ENCODE data around the gene DNAH9.
"Not testable (repeated sequence)": the region's sequence is repeated elsewhere in the genome, so short reads cannot be mapped to it uniquely, and the experiment has no call there.

DNAH9 gene

DNA sequence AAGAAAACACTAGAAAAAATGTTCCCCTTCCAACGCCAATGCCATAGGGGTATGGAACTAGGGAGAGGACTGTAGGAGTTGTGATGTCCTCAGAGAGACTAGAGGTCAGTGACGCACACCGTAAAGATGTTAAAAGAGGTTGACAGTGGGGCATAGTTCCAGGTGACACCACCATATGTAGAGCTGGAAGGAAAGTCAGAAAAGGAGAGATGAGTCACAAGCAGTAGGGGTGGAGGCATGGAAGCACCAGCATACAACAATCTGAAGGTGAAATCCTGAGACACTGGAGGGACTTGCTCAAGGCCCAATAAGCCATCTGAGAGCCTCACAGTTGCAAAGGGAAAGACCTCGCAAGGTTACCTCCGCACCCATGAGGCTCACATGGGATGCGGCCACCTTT, 323.0 kb downstream of the DNAH9 start:
- no peak for DNase-seq (ENCODE audit: low read depth)

DNA sequence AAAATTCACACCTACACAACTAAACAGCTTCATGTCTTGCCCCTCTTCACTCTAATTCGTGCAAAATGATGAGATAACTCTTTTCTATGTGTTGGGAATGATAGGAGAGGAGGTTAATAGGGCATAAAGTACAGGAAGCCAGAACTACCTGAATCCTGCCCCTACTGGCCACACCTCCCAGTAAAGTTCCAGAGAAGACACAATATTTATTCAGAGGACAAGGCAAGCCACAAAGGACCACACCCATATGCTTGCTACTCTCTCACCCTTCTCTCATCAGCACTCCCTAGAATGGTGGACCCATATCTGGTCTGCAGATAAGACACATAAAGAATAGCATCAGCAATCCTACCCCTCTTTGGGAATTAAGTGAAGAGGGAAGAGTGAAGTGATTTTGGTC, 324.4 kb downstream of the DNAH9 start:
- DNase-seq (ENCODE audit: low read depth) = no peak

DNA sequence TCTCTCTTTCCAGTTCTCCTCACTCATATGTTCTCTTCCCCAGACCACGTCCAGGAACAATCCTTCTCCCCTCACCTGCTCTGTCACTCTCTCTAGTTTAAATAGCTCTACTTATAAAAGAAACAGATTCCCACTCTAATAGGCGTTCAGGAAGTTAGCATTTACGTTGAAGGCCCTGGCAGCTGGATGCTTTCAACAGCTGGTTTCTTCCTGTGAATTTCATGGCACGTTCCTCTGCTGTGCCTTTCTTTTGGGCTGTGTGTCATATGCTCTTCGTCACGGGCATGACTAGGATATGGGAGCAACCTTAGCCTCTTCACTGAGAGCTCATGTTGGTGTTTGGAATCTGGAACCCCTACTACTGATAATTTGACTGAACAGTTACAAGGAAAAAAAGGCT, 325.8 kb downstream of the DNAH9 start:
- DNase-seq (ENCODE audit: low read depth) = no peak

DNA sequence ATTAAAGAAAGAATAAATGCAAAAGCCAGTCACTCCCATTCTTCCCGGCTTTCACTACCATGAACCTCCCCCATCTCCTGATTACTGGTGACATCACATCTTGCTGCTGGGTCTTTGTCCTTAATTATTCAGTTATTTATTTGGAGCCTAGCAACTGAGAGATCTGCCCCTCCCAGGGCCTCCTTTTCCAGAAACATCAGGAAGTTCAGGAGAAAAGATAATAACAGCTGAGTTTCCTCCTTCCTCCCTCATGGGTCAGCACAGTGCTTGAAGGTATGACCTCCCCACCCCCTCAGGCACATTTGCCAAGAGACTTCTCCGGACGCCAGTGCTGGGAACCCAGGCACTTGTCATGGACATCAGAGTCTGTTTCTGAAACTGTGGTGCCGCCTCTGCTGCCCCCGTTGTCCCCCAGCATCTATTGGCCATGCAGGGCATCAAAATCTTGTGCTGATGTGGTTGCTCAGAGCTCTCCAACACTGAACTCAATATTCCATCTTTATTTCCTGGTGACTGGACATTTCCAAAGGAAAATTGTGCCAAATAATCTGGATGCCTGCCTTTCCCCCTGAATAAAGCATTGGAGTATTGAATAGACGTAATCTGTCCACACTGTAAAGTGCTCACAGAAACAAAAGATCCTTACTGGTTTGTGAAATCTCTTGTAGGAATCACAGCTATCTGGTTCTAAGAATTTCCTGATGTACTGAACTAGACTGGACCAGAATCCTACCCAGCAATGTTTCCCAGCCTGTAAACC, 327.2 kb downstream of the DNAH9 start:
- no peak for DNase-seq (ENCODE audit: low read depth)

DNA sequence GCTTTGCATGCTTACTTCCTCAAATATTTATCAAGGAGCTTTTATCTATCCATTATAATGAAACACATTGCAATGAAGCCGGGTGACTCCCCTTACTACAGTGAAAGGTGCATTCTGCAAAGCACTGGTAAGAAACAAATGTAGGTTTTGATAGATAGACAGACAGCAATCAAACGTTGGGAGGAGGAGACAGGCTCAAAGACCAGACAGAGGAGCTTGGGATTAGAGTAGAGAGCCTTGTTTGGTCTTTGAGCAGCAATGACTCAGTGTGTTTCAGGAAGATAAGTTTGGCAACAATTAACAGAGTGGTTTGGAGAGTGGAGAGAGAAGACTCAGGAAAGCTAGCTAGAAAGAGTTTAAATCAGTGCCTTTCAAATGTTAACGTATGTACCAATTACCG, 330.2 kb downstream of the DNAH9 start:
- DNase-seq (ENCODE audit: low read depth) = no peak

DNA sequence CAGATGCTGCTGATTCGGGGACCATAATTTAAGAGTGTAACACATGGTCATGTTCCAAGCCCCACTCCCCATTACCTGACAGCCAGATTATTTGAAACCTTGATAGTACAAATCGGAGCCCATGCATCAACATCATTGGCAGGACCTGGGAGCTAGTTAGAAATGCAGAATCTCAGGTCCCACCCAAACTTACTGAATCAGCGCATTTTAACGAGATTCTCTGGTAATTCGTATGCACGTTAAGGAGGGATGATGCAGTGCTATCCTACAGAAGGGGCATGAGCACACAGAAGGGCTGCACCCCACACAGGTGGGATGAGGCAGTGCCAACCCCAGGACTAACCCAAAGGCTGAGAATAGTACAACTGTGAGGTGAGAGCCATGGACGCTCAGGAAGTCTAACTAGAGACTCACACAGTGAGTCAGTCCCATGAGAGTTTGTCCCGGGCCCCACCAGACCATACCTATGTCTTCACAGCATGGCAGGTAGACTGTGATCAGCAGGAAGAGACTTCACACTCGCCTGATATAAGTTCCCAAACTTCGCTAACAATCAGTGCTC, 334.1 kb downstream of the DNAH9 start:
- DNase-seq (ENCODE audit: low read depth) = no peak

DNA sequence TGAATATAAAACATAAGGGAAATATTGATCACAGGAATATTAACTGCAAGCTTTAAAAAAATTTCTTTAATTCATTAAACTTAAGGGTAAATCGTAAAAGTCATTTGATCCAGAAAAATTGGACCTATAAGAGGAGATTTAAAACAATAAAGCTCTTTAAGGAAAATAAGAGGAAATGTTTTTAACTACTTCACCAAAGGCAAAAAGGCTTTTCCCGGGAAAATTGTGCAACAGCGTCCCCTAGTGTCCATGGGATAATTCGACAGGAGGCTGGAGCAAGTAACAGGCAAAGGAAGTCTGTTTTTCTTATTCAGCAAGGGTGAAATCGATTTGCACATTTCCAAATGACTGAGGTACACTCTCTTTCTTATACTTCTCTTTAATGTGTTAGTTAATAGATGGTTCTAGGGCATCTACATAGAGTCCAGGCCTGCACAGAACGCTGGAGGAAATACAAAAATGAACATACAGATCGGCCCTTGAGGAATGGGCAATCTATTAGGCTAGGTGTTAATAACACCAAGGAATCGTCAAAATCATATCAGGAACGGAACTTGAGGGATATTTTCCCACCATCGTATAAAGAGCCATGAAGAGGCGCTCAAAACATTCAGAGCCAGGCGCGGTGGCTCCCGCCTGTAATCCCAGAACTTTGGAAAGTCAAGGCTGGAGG, 337.6 kb downstream of the DNAH9 start:
- peak; percentile 22 for DNase-seq (ENCODE audit: low read depth)

DNA sequence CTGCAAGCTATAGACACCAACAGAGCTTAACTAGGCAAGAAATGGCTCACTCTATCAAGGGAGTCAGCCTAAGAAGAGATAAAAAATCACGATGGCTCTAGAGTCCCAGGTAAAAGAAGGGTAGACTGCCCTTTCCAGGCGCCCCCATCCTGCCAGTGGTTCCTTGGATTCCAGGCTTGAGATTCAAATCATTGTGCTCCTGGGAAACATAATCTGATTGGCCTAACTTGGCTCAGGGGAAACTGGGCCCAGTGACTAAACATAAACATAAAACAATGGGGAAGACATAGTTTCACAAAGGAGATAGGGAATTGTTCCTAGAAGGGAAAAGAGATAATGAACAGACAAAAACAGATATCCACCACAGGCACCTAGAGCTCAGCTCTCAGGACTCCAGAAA, 342.6 kb downstream of the DNAH9 start:
- DNase-seq (ENCODE audit: low read depth) = no peak

DNA sequence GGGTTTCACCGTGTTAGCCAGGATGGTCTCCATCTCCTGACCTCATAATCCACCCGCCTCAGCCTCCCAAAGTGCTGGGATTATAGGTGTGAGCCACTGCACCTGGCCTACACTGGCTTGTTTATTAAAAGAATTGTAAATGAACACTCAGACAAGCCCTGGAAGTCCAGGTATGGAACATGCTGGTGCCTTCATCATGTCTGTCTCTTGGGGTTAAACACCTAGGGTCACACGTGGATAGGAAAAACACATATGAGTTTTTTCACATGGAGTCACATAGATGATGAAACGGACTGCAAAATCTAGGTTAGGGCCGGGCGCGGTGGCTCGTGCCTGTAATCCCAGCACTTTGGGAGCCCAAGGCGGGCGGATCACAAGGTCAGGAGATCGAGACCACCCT, 344.8 kb downstream of the DNAH9 start:
- DNase-seq (ENCODE audit: low read depth) = not testable (repeated sequence)

DNA sequence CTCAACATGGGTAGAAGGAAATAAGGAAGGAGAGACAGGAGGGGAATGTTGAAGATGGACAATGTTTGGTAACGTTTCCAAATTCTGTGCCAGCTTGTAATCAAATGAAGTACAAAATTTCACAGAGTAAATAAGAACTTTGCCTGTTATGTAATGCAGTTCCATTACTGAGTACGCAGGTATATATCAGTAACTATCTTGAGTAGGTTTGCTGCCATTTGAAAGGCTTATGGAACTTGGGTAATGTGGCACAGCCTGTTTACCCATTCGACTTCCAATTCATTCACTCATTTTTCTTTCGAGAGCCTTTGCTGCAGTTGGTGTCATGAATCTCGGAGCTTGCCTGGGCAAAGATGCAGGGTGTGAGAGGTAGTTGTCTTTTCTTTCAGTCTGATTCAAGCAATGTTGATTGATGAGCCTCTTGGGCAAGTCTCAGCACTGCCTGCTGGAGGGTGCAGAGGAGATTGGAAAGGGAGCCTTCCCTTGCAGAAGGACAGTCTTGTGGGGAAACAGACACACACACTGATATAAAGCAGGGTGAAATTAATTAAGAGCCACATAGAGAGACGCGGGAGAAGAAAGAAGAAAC, 345.6 kb downstream of the DNAH9 start:
- DNase-seq (ENCODE audit: low read depth) = no peak

DNA sequence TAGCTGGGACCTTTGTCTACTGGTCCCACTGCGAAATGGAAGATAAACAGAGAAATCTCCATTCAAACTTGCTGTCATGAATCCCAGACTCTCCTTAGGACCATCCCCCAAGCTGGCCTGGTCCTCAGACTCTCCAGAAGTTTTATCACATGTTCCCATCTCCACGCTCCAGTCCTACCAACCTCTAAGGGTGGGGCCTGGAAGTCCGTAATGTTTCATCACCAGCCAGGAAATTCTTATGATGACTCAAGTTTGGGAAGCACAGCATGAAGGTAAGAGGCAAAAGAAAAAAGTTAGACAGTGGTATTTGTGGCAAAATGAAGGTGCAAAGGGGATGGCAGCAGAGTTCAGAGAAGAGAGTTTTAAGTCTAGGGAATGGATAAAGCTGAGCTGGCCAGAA, 346.3 kb downstream of the DNAH9 start:
- no peak for DNase-seq (ENCODE audit: low read depth)

DNA sequence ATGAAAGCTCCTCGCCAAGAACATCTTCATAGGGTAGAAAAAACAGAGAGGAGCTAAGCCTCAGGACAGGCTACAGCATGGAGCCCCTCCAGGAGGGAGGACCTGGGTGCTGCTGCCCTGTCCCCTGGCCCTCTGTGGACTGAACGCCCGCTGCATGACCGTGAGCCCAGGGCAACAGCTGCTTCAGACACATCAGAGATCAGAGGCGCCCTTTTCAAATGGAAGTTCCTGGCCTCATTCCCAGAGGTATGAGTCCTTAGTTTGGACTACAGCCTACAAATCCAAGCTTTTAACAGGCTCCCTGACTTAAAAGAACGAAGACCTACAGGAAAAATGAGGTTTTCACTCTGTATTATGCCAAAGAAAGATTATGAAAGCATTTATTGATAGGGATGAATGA, 350.5 kb downstream of the DNAH9 start:
- DNase-seq (ENCODE audit: low read depth) = peak; percentile 73

DNA sequence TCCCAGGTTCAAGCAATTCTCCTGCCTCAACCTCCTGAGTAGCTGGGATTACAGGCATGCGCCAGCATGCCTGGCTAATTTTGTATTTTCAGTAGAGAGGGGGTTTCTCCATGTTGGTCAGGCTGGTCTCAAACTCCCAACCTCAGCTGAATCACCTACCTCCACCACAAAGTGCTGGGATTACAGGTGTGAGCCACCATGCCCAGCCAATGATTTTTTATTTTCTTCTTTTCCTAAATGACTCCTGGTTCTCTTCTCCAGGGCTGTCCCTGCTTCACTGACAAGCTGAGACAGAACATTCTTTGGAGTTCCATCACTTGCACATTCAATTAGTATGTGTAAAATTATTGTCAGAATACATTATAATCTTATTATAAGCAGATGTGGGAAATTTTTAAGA, 351.3 kb downstream of the DNAH9 start:
- not testable (repeated sequence) for DNase-seq (ENCODE audit: low read depth)

DNA sequence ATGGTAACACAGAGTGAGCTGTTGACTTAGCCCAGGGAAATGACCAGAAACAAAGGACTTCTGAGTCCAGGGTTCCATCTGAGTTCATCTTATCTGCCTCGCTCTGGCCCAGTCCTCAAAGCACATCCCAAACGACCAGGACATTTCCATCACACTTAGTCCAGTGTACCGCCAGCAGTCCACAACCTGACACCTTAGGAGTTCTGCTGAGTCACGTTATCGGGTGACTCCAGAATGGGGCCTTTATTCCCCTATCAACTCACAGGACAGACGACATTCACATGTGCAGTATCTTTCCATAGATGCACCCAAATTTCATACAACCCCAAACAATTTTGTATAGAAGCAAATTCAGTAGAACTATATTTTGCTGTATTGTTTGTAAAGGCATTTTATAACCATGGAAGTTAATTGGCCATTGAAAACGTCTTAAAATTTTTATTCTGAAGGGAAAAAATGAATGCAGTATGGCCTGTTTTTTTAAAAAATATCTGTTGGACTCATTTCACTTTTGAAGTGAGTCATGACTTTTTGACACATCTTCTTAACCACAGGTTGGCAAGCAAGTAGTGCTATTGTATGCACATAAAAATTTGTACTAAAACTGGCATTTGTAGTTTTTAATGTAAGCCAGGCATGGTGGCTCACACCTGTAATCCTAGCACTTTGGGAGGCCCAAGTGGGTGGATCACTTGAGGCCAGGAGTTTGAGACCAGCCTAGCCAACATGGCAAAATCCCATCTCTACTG, 352.7 kb downstream of the DNAH9 start:
- DNase-seq (ENCODE audit: low read depth) = no peak

DNA sequence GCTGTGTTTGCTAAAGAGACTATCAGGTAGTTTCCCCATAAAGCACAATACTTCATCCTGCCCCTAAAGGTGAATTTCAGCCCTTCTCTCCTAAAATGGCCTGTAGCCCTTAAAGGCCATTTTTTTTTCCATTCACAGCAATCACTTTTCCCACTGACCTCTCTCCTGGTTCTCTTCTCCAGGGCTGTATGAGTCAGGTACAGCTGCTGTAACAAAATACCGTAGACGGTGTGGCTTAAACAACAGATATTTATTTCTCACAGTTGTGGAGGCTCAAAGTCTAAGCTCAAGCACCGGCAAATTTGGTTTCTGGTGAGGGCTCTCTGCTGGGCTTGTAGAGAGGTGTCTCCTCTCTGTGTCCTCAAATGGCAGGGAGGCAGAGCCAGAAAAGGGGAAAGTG, 354.3 kb downstream of the DNAH9 start:
- DNase-seq (ENCODE audit: low read depth) = no peak

DNA sequence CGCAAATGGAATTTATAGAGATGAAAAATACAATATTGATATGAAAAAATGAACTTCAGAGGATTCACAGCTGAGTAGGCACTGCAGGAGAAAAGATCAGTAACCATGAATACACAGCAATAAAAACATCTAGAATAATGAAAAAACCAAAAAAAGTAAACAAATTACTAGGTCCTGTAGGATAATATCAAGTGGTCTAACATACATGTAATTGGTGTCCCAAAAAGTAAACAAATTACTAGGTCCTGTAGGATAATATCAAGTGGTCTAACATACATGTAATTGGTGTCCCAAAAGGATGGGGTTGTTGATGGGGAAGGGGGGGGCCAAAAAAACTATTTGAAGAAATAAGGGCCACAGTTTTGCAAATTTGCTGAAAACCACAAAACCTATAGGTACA, 355.7 kb downstream of the DNAH9 start:
- no peak for DNase-seq (ENCODE audit: low read depth)

DNA sequence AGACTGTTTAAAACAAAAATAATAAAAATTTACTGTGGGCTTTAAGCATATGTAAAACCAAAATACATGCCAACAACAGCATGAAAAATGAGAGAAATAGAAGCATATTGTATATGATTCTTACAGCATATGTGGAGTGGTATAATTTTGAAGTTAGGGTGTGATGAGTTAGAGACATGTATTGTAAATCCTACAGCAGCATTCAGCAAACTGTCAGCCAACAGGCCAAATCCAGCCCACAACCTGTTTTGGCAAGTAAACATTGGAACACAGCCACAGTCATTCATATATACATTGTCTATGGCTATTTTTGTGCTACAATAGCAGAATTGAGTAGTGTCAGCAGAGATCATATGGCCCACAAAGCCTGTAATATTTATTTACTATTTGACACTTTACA, 356.7 kb downstream of the DNAH9 start:
- DNase-seq (ENCODE audit: low read depth) = no peak

DNA sequence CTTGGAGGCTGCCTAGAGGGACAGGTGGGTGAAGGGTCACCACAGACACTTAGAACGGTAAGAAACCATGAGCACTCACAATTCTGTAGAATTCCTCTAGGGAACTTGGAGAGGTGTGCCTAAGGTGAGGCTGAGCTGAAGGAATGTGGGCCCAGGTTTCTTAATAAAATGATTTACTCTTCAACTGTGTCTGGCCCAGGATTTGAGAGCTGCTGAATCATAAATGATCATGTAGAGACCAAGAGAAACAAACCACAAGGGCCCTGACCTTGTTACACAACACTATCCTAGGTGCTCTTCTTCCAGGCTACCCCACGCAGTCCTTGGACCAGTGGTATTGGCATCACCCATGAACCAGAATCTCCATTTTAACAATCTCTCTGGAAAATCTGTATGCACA, 371.3 kb downstream of the DNAH9 start:
- no peak for DNase-seq (ENCODE audit: low read depth)

DNA sequence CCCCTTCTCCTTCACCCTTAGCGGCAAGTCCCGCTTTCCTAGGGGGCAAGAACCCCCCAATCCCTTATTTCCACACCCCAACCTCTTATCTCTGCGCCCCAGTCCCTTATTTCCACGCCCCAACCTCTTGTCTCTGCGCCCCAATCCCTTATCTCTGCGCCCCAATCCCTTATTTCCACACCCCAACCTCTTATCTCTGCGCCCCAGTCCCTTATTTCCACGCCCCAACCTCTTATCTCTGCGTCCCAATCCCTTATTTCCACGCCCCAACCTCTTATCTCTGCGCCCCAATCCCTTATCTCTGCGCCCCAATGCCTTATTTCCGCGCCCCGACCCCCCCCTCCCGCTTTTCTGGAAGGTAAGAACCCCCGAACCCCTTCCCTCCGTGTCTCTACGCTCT, 374.5 kb downstream of the DNAH9 start:
- DNase-seq (ENCODE audit: low read depth) = not testable (repeated sequence)

DNA sequence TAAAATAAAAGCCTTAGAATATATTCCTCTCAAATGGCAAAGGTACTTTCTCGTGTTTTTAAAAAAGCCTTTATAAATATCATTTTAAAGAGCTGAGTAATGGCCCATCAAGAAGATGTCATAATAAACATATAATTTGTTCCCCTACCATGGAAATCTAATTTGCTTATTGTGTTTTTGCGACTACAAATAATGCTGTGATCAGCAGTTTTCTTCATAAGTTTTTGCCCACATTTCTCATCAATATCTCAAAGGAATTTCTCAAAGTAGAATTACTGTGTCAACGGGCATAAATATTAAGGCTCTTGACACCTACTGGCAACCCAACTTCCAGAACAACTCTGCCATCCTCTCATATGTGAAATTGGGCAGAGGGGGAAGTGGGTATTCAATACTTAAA, 381.5 kb downstream of the DNAH9 start:
- DNase-seq (ENCODE audit: low read depth) = no peak

DNA sequence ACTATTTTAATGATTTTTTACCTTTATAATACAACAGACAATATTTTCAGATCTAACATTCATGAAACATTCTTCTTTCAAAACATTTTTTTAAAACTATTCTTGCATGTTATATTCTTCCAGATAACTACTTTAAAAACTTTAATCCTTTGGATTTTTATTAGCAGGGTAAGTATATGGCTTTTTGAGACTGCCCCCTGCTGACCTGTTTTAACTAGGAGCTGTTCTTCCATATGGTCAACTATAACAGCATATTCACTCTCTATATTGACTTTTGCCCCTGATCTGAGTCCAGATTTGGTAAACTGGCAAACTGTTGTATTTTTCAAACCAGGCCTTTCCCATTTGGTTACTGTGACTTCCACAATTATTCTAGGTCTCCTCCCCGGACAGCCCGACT, 382.5 kb downstream of the DNAH9 start:
- peak; percentile 16 for DNase-seq (ENCODE audit: low read depth)

DNA sequence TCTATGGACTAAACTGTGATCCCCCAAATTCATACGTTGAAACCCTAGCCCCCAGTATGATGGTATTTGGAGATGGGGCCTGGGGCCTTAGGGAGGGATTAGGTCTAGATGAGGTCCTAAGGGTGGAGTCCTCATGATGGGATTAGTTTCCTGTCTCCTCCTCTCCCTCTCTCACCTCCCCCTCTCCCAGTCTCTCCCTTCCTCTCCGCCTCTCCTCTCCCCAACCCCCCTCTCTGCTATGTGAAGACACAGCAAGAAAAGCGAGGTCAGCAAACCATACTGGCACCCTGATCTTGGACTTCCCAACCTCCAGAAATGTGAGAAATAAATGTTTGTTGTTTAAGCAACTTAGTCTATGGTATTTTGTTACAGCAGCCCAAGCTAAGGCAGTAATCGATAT, 383.6 kb downstream of the DNAH9 start:
- no peak for DNase-seq (ENCODE audit: low read depth)
